H9 (cell line): ENCODE results near the gene IGFBP5. TPM values are rescaled to one million over a fixed set of nuclear protein-coding genes. Genes with fewer than 3 reads are reported as not detected.

ENCODE experiments used
- DNase-seq: peaks from one replicate; pipeline ENCODE4 v3.0.0-alpha.2; 2017
- H2AFZ ChIP-seq: one replicate; pipeline ENCODE4 v1.6.1; 2013; ENCODE audit warnings: mild to moderate bottlenecking, low read length, control low read depth, moderate library complexity
- H2AK5ac ChIP-seq: 2 replicates; pipeline ENCODE4 v1.6.1; 2013; ENCODE audit warnings: low read length, control low read depth, mixed read lengths; ENCODE audit not compliant: insufficient read length
- H2BK120ac ChIP-seq: one replicate; pipeline ENCODE4 v1.6.1; 2013; ENCODE audit warnings: low read depth, mild to moderate bottlenecking, low read length, control low read depth, inconsistent platforms; ENCODE audit not compliant: poor library complexity, severe bottlenecking
- H2BK12ac ChIP-seq: 2 replicates; pipeline ENCODE4 v1.6.1; 2013; ENCODE audit warnings: low read length, control low read depth, mixed read lengths, low read depth; ENCODE audit not compliant: insufficient read length
- H2BK15ac ChIP-seq: 2 replicates; pipeline ENCODE4 v1.6.1; 2013; ENCODE audit warnings: low read depth, low read length, control low read depth
- H2BK20ac ChIP-seq: one replicate; pipeline ENCODE4 v1.6.1; 2013; ENCODE audit warnings: low read depth, mild to moderate bottlenecking, low read length, control low read depth, inconsistent platforms; ENCODE audit not compliant: poor library complexity, severe bottlenecking
- H2BK5ac ChIP-seq: 2 replicates; pipeline ENCODE4 v1.6.1; 2013; ENCODE audit warnings: low read length, control low read depth, mixed read lengths; ENCODE audit not compliant: insufficient read length
- H3K14ac ChIP-seq: 2 replicates; pipeline ENCODE4 v1.6.1; 2013; ENCODE audit warnings: low read length, control low read depth; ENCODE audit not compliant: insufficient read depth
- H3K18ac ChIP-seq: 2 replicates; pipeline ENCODE4 v1.6.1; 2013; ENCODE audit warnings: low read depth, mild to moderate bottlenecking, mixed read lengths, low read length, control low read depth; ENCODE audit not compliant: insufficient read length
- H3K23ac ChIP-seq: 2 replicates; pipeline ENCODE4 v1.6.1; 2013; ENCODE audit warnings: low read length, control low read depth, mixed read lengths, low read depth; ENCODE audit not compliant: insufficient read length
- H3K23me2 ChIP-seq: 2 replicates; pipeline ENCODE4 v1.6.1; 2013; ENCODE audit warnings: low read depth, mild to moderate bottlenecking, mixed read lengths, low read length, control low read depth; ENCODE audit not compliant: insufficient read length, poor library complexity, severe bottlenecking
- H3K27ac ChIP-seq: 2 replicates; pipeline ENCODE4 v1.5.1; 2013; ENCODE audit warnings: low read length, control low read depth, mixed read lengths, low read depth; ENCODE audit not compliant: insufficient read length
- H3K27me3 ChIP-seq: 2 replicates; pipeline ENCODE4 v1.6.1; 2013; ENCODE audit warnings: low read length, control low read depth, inconsistent platforms; ENCODE audit not compliant: insufficient read depth
- H3K4ac ChIP-seq: 2 replicates; pipeline ENCODE4 v1.6.1; 2013; ENCODE audit warnings: low read depth, mild to moderate bottlenecking, control low read depth, inconsistent platforms, low read length, moderate library complexity
- H3K4me1 ChIP-seq: 2 replicates; pipeline ENCODE4 v1.6.1; 2013; ENCODE audit warnings: low read length, control low read depth, inconsistent platforms; ENCODE audit not compliant: insufficient read depth
- H3K4me2 ChIP-seq: 2 replicates; pipeline ENCODE4 v1.6.1; 2013; ENCODE audit warnings: low read length, control low read depth, mixed read lengths; ENCODE audit not compliant: insufficient read length, insufficient read depth
- H3K56ac ChIP-seq: 2 replicates; pipeline ENCODE4 v1.6.1; 2013; ENCODE audit warnings: low read depth, mild to moderate bottlenecking, mixed read lengths, low read length, control low read depth; ENCODE audit not compliant: insufficient read length
- H3K79me1 ChIP-seq: 2 replicates; pipeline ENCODE4 v1.6.1; 2013; ENCODE audit warnings: low read depth, mild to moderate bottlenecking, moderate library complexity, low read length, control low read depth, inconsistent platforms; ENCODE audit not compliant: insufficient read depth, poor library complexity, severe bottlenecking
- H3K79me2 ChIP-seq: 2 replicates; pipeline ENCODE4 v1.6.1; 2013; ENCODE audit warnings: low read length, control low read depth, inconsistent platforms; ENCODE audit not compliant: insufficient read depth
- H3K9ac ChIP-seq: 2 replicates; pipeline ENCODE4 v1.6.1; 2013; ENCODE audit warnings: low read length, control low read depth, mixed read lengths; ENCODE audit not compliant: insufficient read length; ENCODE audit errors: extremely low read depth
- H3K9me3 ChIP-seq: one replicate; pipeline ENCODE4 v1.6.1; 2013; ENCODE audit warnings: low read depth, low read length, inconsistent platforms; ENCODE audit not compliant: control insufficient read depth
- H3T11ph ChIP-seq: one replicate; pipeline ENCODE4 v1.6.1; 2013; ENCODE audit warnings: mild to moderate bottlenecking, low read length, control low read depth, inconsistent platforms
- H4K20me1 ChIP-seq: one replicate; pipeline ENCODE4 v1.6.1; 2013; ENCODE audit not compliant: control insufficient read depth, insufficient read length, insufficient read depth
- H4K5ac ChIP-seq: 2 replicates; pipeline ENCODE4 v1.6.1; 2013; ENCODE audit warnings: low read depth, mild to moderate bottlenecking, mixed read lengths, low read length, control low read depth; ENCODE audit not compliant: insufficient read length
- H4K8ac ChIP-seq: replicated peaks from 2 replicates; pipeline ENCODE4 v1.6.1; 2013; ENCODE audit warnings: low read length, control low read depth, mixed read lengths, low read depth; ENCODE audit not compliant: insufficient read length
- H4K91ac ChIP-seq: 2 replicates; pipeline ENCODE4 v1.6.1; 2013; ENCODE audit warnings: low read depth, mild to moderate bottlenecking, moderate library complexity, mixed read lengths, low read length, control low read depth; ENCODE audit not compliant: insufficient read length
- H3K27ac Mint-ChIP-seq, 3 experiments: 2 replicates in 2 of 3; 3 replicates in 1 of 3; pipeline ENCODE4 v1.8.0; 2020 to 2021; ENCODE audit warnings: mixed read lengths in 3 of 3, mild to moderate bottlenecking in 1 of 3, moderate library complexity in 1 of 3
- H3K27me3 Mint-ChIP-seq: 2 replicates; pipeline ENCODE4 v1.8.0; 2021; ENCODE audit warnings: low read depth, mild to moderate bottlenecking, moderate library complexity, mixed read lengths
- H3K36me3 Mint-ChIP-seq, 3 experiments: 2 replicates in 2 of 3; 3 replicates in 1 of 3; pipeline ENCODE4 v1.8.0; 2020 to 2021; ENCODE audit warnings: low read depth in 3 of 3, mixed read lengths in 3 of 3; ENCODE audit not compliant: insufficient read depth in 1 of 3
- H3K4me1 Mint-ChIP-seq, 2 experiments: 2 replicates each; pipeline ENCODE4 v1.8.0; 2020; ENCODE audit warnings: mixed read lengths in 2 of 2
- H3K4me3 Mint-ChIP-seq, 2 experiments: 2 replicates in 1 of 2; 3 replicates in 1 of 2; pipeline ENCODE4 v1.8.0; 2020 to 2021; ENCODE audit warnings: mild to moderate bottlenecking in 2 of 2, mixed read lengths in 2 of 2, moderate library complexity in 1 of 2
- H3K9me3 Mint-ChIP-seq, 2 experiments: 2 replicates in 1 of 2; 3 replicates in 1 of 2; pipeline ENCODE4 v1.8.0; 2020; ENCODE audit warnings: mild to moderate bottlenecking in 2 of 2, mixed read lengths in 2 of 2, moderate library complexity in 1 of 2
- WGBS: extraction: QIAGEN DNeasy Blood & Tissue Kit; methylation state at CpG from one replicate; pipeline ENCODE4 v1.1.7; 2013; ENCODE audit warnings: missing lambda C conversion rate, low lambda C conversion rate, mixed read lengths; ENCODE audit not compliant: insufficient read length; ENCODE audit errors: extremely low coverage; 5-methylcytosine and 5-hydroxymethylcytosine counted together
- total RNA-seq: library from RNA; stranded (reverse); gene quantifications from 2 replicates; pipeline ENCODE4 v1.2.1, GENCODE V29; 2021
- TF ChIP-seq, protein P1 (sequence below): fragments of 200-600 bp; sonication (generic); conservative IDR thresholded peaks from 3 replicates; pipeline ENCODE4 v1.8.0; 2021; ENCODE audit warnings: antibody characterized with exemption, mild to moderate bottlenecking

Gene IGFBP5
- total RNA-seq, 1 experiment from 2014 or later, result 0.90 TPM

DNA sequence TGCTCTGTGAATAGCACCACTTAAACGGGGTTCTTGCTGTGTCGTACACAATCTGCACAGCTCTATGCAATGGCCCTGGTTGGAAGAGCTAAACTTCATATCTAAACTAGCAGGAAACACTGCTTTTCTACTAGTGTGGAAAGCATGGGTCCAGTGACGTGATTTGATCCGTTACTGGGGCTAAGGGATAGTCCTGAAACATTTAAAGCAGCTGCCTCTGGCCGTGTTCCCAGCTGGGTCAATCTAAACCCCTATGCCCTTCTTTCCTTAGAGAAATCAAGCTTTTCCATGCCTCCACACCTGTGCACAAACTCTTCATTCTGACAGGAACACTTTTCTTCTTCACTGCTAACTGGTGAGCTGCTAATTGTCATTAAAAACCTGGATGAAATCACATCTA is 5.4 kb upstream of the IGFBP5 start:
- Histone ChIP-seq H2BK15ac (no peak overlapping the region), H2BK120ac (no peak overlapping the region), H3K4me1 (no peaks in the 10 kb centered on the region), H3K79me2 (no peaks in the 10 kb centered on the region), H3K9me3 (no peaks in the 10 kb centered on the region), H3K9ac (no peak overlapping the region), H4K20me1 (no peaks in the 10 kb centered on the region), H3K4me2 (no peak overlapping the region), H3T11ph (no peak overlapping the region), H3K23me2 (no peaks in the 10 kb centered on the region), H2BK20ac (no peak overlapping the region), H4K5ac (no peak overlapping the region), H2BK5ac (no peak overlapping the region), H2AFZ (no peak overlapping the region), H3K4ac (no peak overlapping the region), H3K18ac (no peak overlapping the region), H4K91ac (no peak overlapping the region), H3K14ac (no peak overlapping the region), H3K56ac (no peak overlapping the region), H3K79me1 (no peaks in the 10 kb centered on the region), H3K23ac (no peak overlapping the region), H2BK12ac (no peak overlapping the region), H3K27me3 (no peaks in the 10 kb centered on the region; the same call in 1 of the 2 replicates), H4K8ac (no peak overlapping the region), H3K27ac (no peak overlapping the region), H2AK5ac (no peak overlapping the region)
- Mint-ChIP-seq H3K4me1 (peaks cover 9 to 17% of the 10 kb centered on the region in 2 experiments), H3K27ac (no peak overlapping the region), H3K4me3 (no peak overlapping the region), H3K9me3 (no peaks in the 10 kb centered on the region), H3K27me3 (peaks cover 25% of the 10 kb centered on the region), H3K36me3 (no peaks in the 10 kb centered on the region)
- no peak for DNase-seq
- TF ChIP-seq, protein P1, sequence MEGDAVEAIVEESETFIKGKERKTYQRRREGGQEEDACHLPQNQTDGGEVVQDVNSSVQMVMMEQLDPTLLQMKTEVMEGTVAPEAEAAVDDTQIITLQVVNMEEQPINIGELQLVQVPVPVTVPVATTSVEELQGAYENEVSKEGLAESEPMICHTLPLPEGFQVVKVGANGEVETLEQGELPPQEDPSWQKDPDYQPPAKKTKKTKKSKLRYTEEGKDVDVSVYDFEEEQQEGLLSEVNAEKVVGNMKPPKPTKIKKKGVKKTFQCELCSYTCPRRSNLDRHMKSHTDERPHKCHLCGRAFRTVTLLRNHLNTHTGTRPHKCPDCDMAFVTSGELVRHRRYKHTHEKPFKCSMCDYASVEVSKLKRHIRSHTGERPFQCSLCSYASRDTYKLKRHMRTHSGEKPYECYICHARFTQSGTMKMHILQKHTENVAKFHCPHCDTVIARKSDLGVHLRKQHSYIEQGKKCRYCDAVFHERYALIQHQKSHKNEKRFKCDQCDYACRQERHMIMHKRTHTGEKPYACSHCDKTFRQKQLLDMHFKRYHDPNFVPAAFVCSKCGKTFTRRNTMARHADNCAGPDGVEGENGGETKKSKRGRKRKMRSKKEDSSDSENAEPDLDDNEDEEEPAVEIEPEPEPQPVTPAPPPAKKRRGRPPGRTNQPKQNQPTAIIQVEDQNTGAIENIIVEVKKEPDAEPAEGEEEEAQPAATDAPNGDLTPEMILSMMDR, result no peak
- no CpG with 5 or more reads among the region's 5 CpGs for WGBS
